Neutrophil (primary cell): ENCODE results near the gene CCKAR.

ENCODE experiments used
- H3K27ac ChIP-seq: fragments of 200-600 bp; sonication (generic); 2 replicates; pipeline ENCODE4 v1.5.1; 2016; ENCODE audit warnings: mild to moderate bottlenecking, moderate library complexity
- H3K27me3 ChIP-seq: fragments of 200-600 bp; sonication (generic); 2 replicates; pipeline ENCODE4 v1.6.0; 2016; ENCODE audit warnings: mild to moderate bottlenecking
- H3K36me3 ChIP-seq: fragments of 200-600 bp; sonication (generic); 2 replicates; pipeline ENCODE4 v1.5.1; 2017
- H3K4me1 ChIP-seq, 2 experiments: fragments of 200-600 bp in 1 of 2; sonication (generic) in 1 of 2; 1 replicate in 1 of 2; 2 replicates in 1 of 2; pipeline versions ENCODE4 v1.5.1 to v1.6.1; 2013 to 2016; ENCODE audit warnings: low read depth in 1 of 2, low read length in 1 of 2, mild to moderate bottlenecking in 1 of 2, moderate library complexity in 1 of 2; ENCODE audit not compliant: control insufficient read depth in 1 of 2, insufficient read depth in 1 of 2
- H3K4me3 ChIP-seq, 2 experiments: fragments of 200-600 bp in 1 of 2; sonication (generic) in 1 of 2; 1 replicate in 1 of 2; 2 replicates in 1 of 2; pipeline ENCODE4 v1.5.1; 2013 to 2016; ENCODE audit warnings: low read depth in 1 of 2, low read length in 1 of 2, mild to moderate bottlenecking in 1 of 2, moderate library complexity in 1 of 2
- H3K9me3 ChIP-seq: fragments of 200-600 bp; sonication (generic); 2 replicates; pipeline ENCODE4 v1.5.1; 2016
- TF ChIP-seq, protein P1 (sequence below): fragments of 200-600 bp; sonication (generic); IDR thresholded peaks from 2 replicates; pipeline ENCODE4 v1.5.1; 2016; ENCODE audit warnings: antibody characterized with exemption

Gene CCKAR

DNA sequence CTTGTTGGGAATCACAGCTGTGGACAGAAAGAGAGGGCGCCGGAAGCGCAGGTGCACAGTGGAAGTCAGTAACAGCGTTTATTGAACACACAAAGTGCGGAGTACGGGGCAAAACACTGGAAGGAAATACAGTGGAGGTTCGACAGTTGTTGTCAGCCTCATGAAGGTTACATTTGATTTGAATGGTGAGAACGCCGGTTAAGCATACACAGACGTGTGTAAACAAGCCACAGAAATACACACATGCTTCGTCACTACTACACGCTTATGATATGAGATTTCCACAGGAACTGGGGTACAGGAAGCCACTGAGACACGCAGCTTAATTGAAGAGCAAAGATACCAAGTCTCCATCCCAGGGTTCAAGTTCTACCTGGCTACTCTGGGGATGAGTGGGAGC, 12.0 kb downstream of the CCKAR start:
- Histone ChIP-seq H3K4me3 (no peak overlapping the region), H3K9me3 (no peaks in the 10 kb centered on the region), H3K36me3 (no peaks in the 10 kb centered on the region), H3K27ac (no peak overlapping the region), H3K27me3 (peaks cover 5% of the 10 kb centered on the region), H3K4me1 (no peaks in the 10 kb centered on the region)
- TF ChIP-seq, protein P1, sequence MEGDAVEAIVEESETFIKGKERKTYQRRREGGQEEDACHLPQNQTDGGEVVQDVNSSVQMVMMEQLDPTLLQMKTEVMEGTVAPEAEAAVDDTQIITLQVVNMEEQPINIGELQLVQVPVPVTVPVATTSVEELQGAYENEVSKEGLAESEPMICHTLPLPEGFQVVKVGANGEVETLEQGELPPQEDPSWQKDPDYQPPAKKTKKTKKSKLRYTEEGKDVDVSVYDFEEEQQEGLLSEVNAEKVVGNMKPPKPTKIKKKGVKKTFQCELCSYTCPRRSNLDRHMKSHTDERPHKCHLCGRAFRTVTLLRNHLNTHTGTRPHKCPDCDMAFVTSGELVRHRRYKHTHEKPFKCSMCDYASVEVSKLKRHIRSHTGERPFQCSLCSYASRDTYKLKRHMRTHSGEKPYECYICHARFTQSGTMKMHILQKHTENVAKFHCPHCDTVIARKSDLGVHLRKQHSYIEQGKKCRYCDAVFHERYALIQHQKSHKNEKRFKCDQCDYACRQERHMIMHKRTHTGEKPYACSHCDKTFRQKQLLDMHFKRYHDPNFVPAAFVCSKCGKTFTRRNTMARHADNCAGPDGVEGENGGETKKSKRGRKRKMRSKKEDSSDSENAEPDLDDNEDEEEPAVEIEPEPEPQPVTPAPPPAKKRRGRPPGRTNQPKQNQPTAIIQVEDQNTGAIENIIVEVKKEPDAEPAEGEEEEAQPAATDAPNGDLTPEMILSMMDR = no peak

DNA sequence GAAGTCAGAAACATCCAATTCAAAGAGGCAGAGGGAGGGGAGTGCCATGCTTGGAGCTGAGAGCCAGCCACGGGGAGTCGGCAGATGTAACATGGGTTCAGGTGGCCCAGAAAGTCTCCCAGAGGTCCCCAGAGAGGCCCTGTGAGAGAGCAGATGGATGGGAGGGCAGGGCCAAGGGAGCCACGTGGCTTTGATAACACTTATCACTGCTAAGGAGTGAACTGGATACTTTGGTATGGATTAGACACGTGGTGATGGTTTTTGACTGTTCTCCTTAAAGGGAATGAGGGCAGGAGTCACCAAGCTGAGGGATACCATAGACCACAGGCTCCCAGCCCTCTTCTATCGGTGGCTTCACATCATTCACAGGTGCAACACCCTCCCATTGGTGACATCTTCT, 13.7 kb downstream of the CCKAR start:
- H3K9me3 ChIP-seq = no peaks in the 10 kb centered on the region
- no peaks in the 10 kb centered on the region for H3K36me3 ChIP-seq
- H3K4me1 ChIP-seq = no peaks in the 10 kb centered on the region
- TF ChIP-seq, protein P1 = no peak
- no peak overlapping the region for H3K27ac ChIP-seq
- no peak overlapping the region for H3K4me3 ChIP-seq
- H3K27me3 ChIP-seq = no peaks in the 10 kb centered on the region

DNA sequence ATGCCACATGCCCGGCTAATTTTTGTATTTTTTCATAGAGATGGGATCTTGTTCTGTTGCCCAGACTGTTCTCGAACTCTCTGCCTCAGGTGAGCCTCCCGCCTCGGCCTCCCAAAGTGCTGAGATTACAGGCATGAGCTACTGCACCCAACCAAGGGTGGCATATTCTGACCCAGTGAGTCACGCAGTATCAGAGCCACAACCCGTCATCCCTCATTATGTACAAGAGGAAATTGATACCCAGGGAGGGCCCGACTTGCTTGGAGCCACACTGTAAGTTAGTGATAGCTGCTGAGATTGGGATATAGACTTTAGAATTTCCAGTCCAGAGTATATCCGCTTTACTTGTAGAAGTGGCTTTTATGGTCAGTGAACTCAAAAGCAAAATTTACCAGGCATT, 14.6 kb downstream of the CCKAR start:
- Histone ChIP-seq H3K36me3 (no peaks in the 10 kb centered on the region), H3K9me3 (no peaks in the 10 kb centered on the region), H3K27me3 (no peaks in the 10 kb centered on the region), H3K27ac (no peak overlapping the region), H3K4me3 (no peak overlapping the region), H3K4me1 (no peaks in the 10 kb centered on the region)
- TF ChIP-seq, protein P1 = no peak

DNA sequence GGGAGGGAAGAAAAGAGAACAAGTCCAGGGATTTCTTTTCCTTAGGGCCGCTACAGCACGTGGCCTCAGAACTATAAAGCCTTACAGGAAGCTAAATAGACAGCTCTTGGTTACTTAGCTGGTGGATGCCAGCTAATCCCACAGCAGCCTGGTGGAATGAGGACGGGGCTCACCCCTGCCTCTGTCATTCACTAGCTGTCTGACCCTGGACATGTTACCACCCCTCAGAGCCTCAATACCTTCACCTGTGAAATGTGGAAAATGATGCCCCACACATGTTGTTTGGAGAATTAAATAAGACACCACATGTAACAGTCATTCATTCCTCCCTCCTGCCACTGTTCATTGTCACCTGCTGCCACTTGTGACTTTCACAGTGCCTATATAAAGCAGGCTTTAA, 15.7 kb downstream of the CCKAR start:
- H3K27me3 ChIP-seq = no peaks in the 10 kb centered on the region
- TF ChIP-seq, protein P1 = no peak
- no peaks in the 10 kb centered on the region for H3K36me3 ChIP-seq

DNA sequence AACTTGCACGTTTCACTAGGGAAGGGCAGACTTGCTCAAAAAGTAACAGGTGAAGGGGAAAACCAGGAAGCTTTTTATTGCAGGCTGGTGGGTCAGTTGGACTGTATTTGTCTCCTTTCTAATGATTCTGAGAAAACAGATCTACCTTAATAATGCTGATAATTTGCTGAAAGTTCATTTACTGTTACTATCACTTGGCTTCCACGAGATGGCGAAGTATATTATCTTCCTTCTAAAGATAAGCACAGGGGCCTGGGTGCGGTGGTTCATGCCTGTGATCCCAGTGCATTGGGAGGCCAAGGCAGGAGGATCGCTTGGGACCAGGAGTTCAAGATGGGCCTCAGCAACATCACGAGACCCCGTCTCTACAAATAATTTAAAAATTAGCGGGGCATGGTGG, 16.4 kb downstream of the CCKAR start:
- H3K4me3 ChIP-seq = no peak overlapping the region
- TF ChIP-seq, protein P1 = no peak
- no peaks in the 10 kb centered on the region for H3K27me3 ChIP-seq
- H3K4me1 ChIP-seq = no peaks in the 10 kb centered on the region
- no peaks in the 10 kb centered on the region for H3K9me3 ChIP-seq
- no peaks in the 10 kb centered on the region for H3K36me3 ChIP-seq
- no peak overlapping the region for H3K27ac ChIP-seq

More for the DNA sequence above, 15.7 kb downstream of the CCKAR start:
- Histone ChIP-seq H3K27ac (no peak overlapping the region), H3K4me3 (no peak overlapping the region), H3K4me1 (no peaks in the 10 kb centered on the region), H3K9me3 (no peaks in the 10 kb centered on the region)

DNA sequence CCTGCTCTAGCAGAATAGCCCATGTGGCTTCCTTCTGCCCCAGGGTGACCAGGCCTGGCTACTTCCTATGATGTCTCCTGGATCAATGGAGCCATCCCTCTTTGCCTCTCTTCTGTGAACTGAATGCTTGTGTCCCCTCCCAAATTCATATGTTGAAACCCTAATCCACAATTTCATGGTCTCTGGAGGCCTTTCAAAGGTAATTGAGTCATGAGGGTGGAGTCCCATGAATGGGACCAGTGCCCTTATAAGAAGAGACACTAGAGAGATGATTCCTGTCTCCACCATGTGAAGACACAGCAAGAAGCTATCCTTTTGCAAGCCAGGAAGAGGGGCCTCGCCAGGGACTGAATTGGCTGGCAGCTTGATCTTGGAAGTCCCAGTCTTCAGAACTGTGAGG, 18.4 kb downstream of the CCKAR start:
- TF ChIP-seq, protein P1 = no peak

More for the DNA sequence above, 18.4 kb downstream of the CCKAR start:
- no peaks in the 10 kb centered on the region for H3K27me3 ChIP-seq
- no peak overlapping the region for H3K27ac ChIP-seq
- H3K36me3 ChIP-seq = no peaks in the 10 kb centered on the region
- no peaks in the 10 kb centered on the region for H3K4me1 ChIP-seq
- no peaks in the 10 kb centered on the region for H3K9me3 ChIP-seq
- no peak overlapping the region for H3K4me3 ChIP-seq
